Suppressor macrophage treated with lipopolysaccharide for 4 hours (primary cell): ENCODE data around the gene SH2D4B.

Source experiments
- DNase-seq: peaks from one replicate; pipeline ENCODE4 v3.0.0-alpha.2; 2020

SH2D4B gene

DNA sequence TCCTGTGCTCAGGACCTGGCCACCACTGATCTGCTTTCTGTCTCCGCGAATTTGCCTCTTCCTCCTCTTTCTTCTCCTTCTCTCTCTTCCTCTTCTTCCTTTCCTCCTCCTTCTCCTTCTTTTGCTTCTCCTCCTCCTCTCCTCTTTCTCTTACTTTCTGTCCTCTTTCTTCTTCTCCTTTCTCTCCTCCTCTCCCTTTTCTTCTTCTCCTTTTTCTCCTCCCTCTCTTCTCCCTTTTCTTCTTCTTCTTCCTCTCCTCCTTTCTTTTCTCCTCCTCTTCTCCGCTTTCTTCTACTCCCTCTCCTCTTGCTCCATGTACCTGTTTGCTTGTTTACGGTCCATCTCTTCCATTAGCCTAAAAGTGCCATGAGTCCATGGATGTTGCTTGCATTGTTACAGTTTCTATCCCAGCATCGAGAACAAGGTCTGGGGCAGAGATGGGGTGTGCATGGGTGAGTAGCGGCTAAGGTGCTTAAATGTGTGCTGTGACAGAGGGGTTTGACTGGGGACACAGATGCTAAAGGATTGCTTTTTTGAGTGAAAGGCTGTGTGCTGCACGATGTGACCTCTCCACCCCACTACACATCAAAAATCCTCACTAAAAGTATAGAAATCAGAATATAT is 7.7 kb downstream of the SH2D4B start:
- no peak for DNase-seq

DNA sequence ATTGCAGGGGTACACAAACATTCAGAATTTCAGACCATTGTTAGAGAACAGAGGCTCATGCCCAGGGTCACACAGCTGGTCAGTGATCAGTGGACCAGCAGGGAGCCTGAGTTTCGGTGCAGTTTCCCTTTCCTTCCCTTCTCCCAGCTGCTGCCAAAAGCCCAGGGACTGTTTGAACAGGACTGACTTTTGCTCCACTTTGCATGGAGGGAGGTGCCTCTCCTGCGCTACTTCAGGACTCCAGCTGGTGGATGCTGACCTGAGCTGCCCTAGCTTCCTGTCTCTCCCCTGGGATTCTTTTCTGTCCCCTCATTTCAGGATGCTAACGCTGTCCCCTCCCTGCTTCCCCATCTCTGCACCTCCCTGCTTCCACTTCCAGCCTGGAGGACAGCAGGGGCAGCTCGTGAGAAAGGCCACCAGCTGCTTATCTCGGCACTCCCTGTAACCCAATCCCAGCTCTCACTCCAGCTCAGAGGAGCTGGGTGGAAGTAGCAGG is 14.5 kb downstream of the SH2D4B start:
- DNase-seq, result no peak

DNA sequence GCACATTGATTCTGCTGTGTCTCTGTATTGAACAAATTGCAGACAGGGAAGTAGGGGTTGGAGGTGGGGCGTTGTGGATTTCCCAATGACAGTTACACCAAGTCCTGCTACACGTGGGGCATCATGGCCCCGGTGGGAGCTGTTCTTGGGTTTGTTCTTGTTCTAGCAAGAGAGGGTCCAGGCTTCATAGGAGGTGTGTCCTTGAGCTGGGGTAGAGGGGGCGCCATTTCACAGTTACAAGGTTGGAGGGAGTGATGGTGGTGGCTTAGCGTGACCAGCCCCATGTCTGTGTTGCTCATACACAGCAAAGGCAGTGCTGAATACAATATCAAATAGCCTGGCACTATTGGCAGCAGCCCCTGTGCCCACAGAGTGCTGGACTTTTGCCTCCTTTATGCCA is 15.7 kb downstream of the SH2D4B start:
- no peak for DNase-seq

- no peak for DNase-seq
Observed at GRCh38 chr10:80554050-80554449, 16.3 kb downstream of the SH2D4B start.

GRCh38 chr10:80555415-80555814 is 17.7 kb downstream of the SH2D4B start:
- no peak for DNase-seq

DNA sequence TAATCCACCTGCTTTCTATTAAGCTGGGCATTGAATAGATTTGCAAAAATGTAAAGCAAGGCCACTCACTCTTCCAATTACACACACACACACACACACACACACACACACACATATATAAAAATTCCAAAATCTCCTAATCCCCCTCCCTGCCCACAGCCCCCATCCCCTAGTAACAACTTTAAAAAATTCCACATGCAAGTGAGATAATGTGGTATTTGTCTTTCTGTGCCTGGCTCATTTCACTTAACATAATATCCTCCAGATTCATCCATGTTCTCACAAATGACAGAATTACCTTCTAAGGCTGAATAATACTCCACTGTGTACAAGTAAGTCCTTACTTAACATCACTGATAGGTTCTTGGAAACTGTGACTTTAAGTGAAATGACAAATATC is 24.2 kb downstream of the SH2D4B start:
- no peak for DNase-seq

GRCh38 chr10:80567292-80567691 is 29.6 kb downstream of the SH2D4B start:
- no peak for DNase-seq

DNA sequence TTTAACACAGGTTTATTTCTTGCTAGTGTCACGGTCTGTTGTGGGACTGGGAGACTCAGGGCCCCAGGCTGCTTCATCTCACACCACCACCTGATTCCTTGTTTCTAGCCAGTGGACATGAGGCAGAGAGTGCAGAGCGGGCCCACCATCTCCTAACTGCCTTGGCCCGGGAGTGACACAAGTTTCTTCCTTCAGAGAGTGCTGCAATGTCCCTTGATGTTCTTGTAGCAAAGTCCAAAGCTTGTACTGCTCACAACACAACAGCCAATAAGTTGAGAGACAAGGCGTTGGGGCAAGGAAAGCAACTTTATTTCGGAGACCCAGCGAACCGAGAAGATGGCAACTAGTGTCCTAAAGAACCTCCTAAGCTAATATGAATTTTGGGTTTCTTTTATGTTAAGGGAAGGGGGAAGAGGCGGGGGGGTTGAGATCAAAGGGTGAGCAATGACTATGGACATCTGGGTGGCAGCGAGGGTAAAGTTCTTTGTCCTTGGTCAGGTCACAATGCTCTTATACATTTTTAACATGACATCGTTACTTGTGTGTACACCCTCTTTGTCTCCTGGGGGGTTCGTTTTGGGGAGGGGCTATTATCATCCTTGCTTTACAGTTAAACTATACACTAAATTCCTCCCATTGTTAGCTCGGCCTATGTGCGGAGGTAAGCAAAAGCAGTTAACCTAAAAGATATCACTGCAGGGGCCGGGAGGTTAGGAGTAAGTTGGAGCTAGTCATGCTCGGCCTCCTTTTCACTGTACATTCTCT is 31.6 kb downstream of the SH2D4B start:
- no peak for DNase-seq

DNA sequence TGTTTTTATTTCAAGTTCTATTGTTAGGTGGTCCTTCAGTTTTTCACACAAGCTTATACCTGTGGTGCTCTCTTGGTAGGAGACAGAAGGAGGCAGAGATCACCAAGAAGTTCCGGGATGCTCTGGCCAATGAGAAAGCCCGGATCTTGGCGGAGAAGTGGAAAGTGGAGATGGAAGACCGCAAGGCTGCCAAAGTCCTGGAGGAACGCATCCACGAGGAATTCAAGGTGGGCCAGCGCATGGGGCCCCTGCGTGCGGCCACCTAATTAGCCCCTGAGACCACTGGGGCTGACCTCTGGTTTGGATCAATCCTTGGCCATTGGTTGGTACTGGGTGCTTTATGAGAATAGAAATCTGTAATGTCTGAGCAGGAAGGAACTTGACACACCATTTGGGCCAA is 33.6 kb downstream of the SH2D4B start:
- no peak for DNase-seq

- peak; percentile 15 for DNase-seq
Observed at GRCh38 chr10:80579181-80579763, 41.6 kb downstream of the SH2D4B start.

DNA sequence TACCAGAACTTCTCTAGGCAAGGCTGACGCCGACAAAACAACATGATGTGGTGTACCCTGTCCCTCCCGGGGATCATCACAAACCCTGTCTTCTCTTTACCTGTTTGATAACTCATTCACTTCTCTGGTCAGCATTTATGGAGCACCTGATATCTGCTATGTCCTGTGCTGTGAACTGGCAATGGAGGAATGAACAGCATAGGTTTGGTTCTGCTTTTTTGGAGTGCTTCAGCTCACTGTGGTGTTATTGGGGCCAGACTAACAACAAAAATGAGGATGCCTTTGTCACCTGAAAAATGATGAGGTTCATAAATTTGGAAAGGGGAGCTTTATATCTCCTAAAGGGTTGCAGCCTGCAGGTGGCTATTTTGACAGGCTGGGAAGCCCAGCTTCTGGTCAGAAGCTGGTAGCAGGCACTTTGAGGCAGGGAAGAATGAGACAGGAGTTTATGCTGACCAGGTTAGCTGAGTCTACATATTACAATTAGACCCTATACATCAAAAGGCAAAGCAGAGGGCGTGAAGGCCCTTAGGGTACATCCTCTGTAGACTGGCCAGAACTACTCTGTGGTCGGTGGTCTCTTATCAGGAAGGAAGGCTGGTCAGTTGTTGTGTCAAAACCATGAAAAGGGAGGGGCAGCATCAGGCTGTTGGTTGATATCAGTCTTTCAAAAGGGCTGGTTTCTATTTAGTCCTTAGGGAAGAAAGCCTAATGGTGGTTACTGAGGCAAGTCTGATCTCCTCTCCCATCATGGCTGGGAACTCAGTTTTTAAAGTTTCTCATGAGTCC is 42.3 kb downstream of the SH2D4B start:
- DNase-seq, result no peak

GRCh38 chr10:80580638-80581468 is 43.2 kb downstream of the SH2D4B start:
- DNase-seq, result peak; percentile 28

DNA sequence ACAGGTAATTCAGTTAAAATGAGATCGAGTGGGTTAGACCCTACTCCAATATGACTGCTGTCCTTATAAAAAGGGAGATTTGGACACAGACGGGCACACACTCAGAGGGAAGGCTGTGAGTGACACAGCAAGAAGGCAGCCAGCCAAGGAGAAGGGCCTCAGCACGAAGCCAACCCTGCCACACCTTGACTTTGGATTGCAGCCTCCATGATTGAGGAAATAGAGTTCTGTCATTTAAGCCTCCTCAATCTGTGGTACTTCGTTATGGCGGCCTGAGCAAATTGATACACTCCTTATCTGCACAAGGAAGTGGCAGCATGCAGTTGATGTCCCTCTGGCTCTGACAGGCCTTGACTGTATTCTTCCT is 43.8 kb downstream of the SH2D4B start:
- no peak for DNase-seq

DNA sequence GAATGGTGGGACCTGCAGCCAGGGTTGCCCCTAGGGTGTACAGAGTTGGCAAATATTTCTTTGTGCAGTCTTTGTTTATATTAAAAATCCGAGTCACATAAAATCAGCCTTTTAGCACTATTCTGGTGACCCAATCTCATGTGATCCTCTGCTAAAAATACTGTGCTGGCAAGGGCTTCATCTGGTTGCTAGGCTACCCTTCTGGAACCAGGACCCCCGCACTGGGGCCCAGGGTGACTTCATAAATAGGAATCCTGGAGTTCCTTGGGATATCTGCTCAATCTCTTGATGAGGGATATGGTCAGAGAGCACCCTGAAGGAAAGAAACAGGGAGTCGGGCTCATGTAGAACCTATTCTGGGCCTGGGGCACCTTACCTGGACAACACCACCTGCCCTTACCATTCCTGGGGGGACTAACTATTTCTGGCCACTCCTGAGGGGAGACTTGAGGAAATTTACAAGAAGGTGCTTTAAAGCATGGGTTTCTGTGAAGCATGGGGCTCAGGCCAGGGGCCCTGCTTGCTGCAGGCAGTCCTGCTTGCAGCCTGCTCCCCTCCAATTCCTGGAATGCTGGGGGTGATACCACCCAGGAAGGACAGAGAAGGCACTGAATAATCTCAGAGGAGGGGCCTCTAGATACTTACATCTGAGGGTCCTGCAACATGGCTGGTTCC is 44.7 kb downstream of the SH2D4B start:
- no peak for DNase-seq

- DNase-seq, result no peak
Observed at GRCh38 chr10:80583685-80584084, 46.0 kb downstream of the SH2D4B start.

GRCh38 chr10:80585812-80586211 is 48.1 kb downstream of the SH2D4B start:
- DNase-seq, result no peak

- no peak for DNase-seq
Observed at GRCh38 chr10:80588546-80588945, 50.8 kb downstream of the SH2D4B start.

DNA sequence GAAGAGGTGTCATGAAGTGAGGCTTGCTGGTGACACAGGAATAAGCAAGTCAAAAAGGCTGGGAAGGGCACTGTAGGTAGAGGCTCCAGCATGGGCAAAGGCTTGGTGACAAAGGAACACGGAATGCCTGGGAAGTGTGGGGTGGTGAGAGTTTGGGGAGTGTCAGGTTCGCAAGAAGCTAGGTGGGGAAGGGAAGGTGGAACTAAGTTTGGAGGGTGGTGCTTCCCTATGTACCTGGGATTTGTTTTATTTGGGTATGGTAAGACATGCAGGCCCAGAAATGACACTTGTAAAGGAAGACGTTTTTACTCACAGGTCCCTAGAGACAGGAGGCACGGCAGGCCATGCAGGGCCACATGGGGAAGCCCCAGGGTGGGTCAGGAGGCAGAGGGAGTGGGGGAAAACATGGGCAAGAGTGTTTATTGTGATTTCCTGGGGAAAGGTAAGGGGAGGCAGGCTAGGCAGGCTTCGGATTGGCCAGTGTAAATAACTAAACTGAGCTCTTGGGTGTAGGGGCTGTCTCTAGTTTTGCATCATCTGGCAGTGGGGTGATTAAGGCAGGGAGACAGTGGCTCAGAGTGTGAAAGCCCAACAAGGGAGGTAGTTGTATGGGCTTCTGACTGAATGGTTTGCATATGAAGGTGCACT is 52.1 kb downstream of the SH2D4B start:
- no peak for DNase-seq

DNA sequence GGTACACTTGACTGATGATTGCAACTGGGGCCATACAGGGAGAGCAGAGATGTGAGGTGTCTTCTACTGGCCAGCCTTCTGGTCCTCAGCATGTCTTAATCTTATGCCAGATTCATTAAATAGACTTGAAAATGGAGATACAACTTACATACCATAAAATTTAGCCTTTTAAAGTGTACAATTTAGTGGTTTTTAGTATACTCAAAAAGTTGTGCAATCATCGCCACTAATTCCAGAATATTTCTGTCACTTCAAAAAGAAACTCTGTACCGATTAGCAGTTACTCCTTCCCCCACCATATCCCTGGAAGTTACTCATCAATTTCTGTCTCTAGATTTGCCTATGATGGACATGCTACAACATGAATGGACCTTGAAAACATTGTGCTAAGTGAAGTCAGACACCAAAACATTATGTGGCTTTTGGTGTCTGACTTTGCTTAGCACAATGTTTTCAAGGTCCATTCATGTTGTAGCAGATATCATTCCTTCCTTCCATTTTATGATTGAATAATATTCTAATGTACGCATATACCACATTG is 53.0 kb downstream of the SH2D4B start:
- DNase-seq, result no peak

- DNase-seq, result peak; percentile 65
Observed at GRCh38 chr10:80596391-80597257, 58.9 kb downstream of the SH2D4B start.
